Urothelium cell line (cell line): Measurements from ENCODE around the gene DZANK1.
"Not testable (repeated sequence)": the region's sequence is repeated elsewhere in the genome, so short reads cannot be mapped to it uniquely, and the experiment has no call there.

Experiments used
- DNase-seq: peaks from one replicate; pipeline ENCODE4 v3.0.0; 2011; ENCODE audit warnings: low spot score, mixed read lengths
- FAIRE-seq: peaks from 2 replicates; lab custom pipeline; 2011; peaks lifted over from hg19 to GRCh38; lab: Jason Lieb, UNC

DZANK1 gene

DNA sequence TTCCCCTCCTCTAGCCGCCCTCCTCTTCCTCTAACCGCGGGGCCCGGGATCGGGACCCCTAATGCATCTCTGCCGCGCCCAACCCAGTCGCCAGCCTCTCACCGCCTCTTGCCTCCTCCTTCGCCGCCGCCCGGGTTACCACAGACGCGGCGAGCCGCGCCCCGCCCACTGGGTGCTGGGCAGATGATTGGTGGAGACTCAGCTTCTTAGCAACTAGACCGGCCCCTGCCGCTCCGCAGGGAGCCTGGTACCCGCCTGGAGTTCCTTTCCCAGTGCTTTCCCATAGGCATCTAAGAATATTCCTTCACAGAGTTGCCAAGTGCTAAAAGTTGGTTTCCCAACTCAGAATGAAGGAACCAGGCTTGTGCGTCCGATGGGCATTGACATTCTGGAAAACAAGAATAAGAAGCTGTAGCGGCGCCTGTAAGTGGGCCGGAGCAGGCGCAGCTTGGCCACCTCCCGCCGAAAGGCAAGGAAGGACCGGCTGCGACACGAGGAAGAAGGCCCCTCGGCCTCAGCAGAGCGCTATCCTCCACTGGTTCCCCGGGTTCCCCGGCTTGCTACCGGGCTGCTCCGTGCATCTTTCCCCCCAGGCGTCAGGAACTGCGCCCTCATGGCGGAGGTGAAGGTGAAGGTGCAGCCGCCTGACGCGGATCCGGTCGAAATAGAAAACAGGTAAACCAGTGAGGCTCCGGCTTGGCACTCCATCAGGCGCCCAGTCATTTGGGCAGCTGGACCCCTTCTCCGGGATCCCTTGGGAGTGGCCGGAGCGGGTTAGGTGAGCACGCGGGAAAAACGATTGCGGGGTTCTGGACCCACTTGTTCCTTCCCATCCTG, at the start of gene DZANK1, which contains the start of gene POLR3F:
TSS of gene DZANK1 (minus strand) at position 137 of the 837 bp plus-strand sequence. CDS start 1,672 bp downstream, outside the sequence.
TSS of gene POLR3F (plus strand) at position 497 of the 837 bp plus-strand sequence. CDS start at position 614, 117 bp downstream.
- FAIRE-seq (no peak), DNase-seq (peak; percentile 99)

DNA sequence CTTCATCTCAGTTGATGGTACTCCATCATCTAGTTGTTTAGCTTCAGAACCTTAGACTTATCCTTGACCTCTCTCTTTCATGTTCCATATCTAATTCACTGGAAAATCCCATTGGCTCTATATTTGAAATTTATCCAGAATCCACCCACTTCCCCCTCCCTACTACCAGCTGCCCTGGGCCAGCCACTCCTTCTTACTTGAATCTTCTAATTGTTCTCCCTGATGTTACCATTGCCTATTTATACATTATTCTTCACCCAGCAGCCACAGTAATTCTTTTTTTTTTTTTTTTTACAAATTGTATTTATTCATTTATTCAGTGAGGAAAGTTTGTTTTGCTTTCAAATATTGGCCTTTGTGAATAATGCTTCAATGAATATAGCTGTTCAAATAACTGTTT, 49.1 kb upstream of the DZANK1 start:
- no peak for DNase-seq
- FAIRE-seq, result no peak

DNA sequence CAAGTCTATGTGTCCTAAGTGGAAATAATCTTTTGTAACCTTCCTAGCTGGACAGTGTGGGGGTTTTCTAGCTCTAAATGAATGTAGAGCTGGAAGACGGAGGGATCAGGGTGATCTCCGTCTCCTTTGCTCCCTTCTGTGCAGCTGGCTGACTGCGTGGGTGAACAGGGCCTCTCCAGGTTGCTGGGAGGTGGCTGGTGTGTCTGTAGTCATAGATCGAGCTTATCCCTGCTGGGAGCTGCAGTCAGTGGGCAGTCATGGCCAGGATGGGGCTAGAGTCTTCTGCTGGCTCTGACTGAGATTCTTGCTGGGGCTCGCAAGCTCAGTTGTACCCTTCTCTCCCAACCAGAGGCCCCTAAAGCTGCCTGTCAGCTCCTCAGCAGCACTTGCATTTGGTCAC, 47.3 kb upstream of the DZANK1 start:
- DNase-seq (no peak), FAIRE-seq (no peak)

DNA sequence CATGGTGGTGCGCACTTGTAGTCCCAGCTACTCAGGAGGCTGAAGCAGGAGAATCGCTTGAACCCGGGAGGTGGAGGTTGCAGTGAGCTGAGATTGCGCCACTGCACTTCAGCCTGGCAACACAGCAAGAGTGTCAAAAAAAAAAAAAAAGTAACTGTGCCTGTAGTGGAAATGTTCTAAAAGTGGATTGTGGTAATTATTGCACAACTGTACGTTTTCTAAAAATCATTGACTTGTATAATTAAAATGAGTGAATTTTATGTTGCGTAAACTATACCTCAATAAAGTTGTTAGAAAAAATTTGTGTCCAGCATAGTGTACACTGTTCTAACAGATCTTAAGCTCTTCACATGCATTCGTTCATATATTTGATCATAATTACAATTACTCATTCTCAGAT, 46.4 kb upstream of the DZANK1 start:
- no peak for FAIRE-seq
- no peak for DNase-seq

DNA sequence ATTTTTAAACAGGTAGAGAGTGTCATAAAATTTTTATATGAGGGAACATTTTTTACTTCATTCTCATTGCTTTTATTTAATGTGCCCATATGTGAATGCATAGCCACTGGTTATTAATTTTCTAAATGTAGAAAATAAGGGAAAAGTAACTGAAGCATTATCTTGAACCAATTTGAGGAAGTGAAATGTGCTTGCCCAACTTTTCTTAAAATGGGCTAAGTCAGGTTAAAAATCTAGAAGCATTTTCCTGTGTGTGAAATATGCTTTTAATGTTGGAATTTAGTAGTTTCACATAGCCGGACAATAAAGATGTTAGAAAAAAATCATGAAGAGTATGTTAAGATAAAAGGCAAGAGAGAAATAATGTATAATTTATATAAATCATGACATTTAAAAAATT, 44.7 kb upstream of the DZANK1 start:
- FAIRE-seq, result no peak
- DNase-seq, result no peak

DNA sequence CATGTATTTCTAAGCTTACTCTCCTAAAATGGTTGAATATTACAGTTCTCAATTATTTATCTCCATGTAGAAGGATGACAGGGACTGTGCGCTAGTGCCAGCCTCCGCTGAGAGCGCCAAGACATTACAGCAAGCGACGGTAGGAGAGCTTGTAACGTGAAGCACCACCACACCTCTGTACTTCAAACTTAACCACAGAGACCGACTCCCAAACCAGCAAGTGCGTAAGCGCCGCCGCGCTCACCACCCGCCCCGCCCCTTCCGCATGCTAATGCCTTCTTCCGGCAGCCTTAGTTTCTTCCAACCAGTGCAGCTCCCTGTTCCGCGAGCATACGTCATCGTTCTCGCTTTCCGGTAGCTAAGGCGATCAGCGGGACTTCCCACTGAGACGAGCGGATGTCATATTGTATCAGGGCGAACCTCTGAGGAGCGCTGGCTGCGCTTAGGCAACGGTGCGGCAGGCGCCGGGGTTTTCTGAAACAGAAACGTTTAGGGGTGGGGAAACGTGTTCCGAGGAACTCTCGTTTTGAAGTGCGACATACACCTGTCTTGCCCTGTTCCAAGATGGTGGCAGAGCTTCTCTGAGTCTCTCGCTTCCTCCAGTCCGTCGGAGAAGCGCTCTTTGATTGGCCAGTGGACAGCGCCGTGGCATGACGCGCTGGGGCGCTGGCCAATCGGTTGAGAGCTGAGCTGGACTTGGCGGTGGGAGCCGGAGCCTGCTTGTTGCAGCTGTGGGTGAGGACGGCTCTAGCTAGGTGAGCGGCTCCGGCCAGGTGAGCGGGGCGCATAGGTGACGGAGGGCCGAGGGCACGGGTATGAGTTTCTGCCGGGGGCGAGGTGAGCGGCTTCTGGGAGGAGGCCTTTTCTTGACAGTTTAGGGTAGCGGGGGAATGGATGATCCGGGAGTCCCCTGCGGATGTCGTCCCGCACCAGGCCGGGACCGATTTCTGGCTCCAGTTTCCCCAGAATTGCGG, 40.7 kb upstream of the DZANK1 start, which contains the start of gene SEC23B:
TSS of gene SEC23B (plus strand) at position 723 of the 974 bp plus-strand sequence. CDS start 2,896 bp downstream, outside the sequence.
- no peak for FAIRE-seq
- DNase-seq, result peak; percentile 95

DNA sequence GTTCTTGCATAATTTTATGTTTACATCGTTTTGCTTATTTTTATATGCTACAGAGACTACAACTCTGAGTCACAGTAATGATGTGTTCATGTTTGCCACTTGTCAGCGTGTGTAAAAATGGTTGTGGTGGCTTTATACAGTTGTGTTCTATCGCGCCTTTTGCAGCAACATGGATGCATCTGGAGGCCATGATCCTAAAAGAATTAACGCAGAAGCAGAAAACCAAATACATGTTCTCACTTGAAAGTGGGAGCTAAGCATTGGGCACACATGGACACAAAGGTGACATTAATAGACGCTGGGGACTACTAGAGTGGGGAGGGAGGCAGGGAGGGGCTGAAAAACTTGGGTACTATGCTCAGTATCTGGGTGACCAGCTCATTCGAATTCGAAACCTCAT, 39.9 kb upstream of the DZANK1 start:
- DNase-seq (no peak), FAIRE-seq (no peak)

DNA sequence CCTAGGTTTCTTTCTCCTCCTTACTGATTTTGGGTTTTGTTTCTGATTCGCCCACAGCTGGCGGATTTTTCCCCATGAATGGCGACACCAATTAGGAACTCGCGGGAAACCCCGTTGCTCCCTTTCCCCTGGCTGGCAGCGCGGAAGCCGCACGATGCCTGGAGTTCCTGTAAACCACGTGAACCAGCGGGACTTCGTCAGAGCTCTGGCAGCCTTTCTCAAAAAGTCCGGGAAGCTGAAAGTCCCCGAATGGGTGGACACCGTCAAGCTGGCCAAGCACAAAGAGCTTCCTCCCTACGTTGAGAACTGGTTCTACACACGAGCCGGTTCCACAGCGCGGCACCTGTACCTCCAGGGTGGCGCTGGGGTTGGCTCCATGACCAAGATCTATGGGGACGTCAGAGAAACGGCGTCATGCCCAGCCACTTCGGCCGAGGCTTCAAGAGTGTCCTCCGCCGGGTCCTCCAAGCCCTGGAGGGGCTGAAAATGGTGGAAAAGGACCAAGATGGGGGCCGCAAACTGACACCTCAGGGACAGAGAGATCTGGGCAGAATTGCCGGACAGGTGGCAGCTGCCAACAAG, 37.7 kb upstream of the DZANK1 start:
- DNase-seq (no peak), FAIRE-seq (no peak)

DNA sequence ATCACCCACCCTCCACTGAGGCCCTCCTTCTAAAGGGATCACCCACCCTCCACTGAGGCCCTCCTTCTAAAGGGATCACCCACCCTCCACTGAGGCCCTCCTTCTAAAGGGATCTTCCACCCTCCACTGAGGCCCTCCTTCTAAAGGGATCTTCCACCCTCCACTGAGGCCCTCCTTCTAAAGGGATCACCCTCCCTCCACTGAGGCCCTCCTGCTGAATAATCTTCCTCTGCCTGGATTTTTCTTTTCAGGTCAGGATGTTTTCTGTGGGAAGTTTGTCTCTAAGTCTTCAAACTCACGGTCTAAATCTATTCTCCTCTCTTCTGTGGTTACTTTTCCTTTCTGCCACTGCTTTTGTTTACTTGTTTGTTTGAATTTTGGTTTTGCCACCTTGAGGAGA, 34.8 kb upstream of the DZANK1 start:
- not testable (repeated sequence) for FAIRE-seq, DNase-seq

DNA sequence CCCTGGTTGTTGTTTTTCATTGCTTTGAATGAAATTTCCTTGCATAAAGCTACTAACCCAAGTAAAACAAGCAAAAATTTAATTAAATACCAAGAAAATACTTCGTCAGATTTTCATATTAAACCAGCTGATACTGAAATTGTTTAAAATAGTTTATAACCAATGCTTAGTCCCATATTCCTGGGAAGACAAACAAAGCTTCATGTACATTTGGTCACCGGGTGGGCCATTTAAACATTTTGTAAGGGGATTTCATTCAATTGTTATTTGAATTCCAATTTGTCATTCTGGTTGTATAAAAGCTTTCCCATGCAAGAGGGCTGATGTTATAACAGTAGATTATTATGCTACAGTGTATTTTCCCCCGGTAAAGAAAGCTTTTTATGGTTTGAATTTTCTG, 30.8 kb upstream of the DZANK1 start:
- no peak for DNase-seq
- FAIRE-seq, result no peak

DNA sequence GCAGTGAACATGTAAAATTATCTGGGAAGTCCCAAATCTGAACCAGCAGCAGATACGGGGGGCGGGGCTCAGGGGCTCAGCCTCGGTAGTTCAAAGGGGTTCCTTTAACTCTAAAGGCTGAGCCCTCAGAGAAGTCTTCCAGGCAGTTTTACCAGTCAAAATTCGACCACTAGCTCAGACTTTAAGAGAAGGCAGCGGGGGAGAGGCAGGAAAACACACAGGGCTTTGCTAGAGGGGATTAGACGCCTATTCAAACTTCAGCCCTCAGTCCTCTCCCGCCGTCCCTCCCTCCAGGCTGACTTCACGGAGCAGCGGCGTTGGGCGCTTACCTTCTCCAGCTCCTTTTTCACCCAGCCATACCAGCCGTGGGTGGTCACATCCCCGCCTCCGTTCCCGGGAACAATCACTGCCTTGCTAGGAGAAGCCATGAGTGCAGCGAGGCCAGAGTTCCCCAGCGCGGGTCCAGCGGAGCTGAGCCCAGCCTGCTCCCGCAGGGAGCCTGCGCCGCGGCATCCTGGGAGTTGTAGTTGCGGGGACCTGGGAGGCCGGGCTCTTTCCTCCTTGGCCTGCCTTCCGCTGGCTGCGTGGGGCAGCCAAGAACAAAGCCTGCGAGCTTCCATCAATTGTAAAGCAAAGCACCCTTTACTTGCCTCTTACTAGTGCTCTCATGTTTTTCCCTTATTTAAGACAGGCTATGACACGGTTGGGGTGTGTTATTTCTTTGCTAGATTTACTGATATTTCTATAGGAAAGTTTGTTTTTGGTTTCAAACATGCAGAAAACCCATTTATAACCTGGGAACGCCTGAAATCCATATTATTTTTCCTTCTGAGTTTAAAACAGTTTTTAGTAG, 30.1 kb upstream of the DZANK1 start, which contains the start of gene RBBP9:
TSS of gene RBBP9 (minus strand) at position 486 of the 853 bp plus-strand sequence. CDS start at position 428, 58 bp downstream.
- FAIRE-seq, result no peak
- DNase-seq, result peak; percentile 91

DNA sequence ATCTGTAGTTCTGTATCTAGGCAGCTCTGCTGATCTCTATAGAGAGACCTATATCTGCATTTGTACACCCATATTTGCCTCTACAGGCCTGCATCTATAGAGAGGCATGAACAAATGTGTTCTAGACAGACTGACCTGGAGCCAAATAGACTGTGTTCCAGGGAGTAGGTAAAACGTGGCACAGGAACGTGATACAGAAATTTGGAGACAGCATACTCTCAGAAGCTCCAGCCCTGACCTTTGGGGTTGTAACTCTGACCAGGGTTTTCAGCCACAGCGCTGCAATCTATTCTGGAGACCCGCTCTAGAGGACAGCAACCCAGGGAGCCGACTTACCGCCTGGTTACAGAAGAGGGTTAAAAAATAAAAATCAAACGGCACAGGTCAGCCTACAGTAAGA, 29.2 kb upstream of the DZANK1 start:
- no peak for DNase-seq
- no peak for FAIRE-seq

DNA sequence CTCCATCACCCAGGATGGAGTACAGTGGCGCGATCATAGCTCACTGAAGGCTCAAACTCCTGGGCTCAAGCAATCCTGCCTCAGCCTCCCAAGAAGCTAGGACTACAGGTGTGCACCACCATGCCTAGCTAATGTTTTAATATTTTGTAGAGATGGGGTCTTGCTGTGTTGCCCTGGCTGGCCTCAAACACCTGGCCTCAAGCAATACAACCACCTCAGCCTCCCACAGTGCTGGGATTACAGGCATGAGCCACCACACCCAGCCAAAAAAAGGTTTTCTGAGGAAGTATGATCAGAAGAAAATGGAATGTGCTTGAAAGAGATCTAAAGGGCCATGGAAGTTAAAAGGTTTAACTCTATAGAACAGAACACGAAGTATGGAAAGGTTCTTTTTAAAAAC, 21.5 kb upstream of the DZANK1 start:
- no peak for DNase-seq
- no peak for FAIRE-seq

DNA sequence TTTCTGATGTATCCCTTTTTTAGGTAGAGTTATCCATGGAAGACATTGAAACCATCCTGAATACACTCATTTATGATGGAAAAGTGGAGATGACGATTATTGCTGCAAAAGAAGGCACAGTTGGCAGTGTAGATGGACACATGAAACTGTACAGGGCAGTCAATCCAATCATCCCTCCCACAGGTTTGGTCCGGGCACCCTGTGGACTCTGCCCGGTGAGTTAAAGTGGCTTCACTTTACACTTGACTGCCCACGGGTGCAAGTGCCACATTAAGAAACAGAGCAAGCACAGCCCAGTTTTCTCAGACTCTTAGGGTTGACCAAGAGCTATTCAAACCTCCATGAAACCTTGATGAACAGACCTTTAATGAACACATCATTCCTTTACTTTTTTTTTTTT, 14.8 kb upstream of the DZANK1 start:
- DNase-seq (no peak), FAIRE-seq (no peak)

DNA sequence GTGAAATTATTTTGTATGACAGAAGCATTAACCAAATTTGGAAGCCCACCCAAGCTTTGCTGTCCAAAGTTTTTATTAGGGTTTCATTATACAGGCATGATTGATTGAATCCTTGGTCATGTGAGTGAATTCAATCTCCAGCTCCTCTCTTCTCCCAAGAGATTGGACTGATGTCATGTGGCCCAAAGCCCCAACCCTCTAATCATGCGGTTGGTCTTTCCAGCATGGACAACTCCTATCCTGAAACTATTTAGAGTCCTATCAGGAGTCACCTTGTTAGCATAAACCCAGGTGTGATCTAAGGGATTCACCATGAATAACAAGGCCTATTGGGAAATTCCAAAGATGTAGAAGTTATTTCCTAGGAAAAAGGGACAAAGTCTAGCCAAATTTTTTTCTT, 11.0 kb upstream of the DZANK1 start:
- no peak for FAIRE-seq
- no peak for DNase-seq

DNA sequence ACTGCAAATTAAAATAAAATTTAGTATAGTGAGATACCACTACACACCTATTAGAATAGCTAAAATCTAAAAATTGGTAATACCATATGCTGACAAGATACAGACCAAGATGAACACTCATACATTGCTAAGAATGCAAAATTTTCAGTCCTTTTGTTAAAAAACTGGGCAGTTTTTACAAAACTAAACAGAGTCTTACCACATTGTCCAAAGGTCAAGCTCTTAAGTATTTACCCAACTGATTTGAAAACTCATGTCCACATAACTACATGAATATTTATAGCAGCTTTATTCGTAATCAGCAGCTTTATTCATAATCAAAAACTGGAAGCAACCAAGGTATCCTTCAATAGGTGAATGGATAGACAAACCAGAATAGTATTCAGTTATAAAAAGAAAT, 10.4 kb upstream of the DZANK1 start:
- no peak for DNase-seq
- no peak for FAIRE-seq

DNA sequence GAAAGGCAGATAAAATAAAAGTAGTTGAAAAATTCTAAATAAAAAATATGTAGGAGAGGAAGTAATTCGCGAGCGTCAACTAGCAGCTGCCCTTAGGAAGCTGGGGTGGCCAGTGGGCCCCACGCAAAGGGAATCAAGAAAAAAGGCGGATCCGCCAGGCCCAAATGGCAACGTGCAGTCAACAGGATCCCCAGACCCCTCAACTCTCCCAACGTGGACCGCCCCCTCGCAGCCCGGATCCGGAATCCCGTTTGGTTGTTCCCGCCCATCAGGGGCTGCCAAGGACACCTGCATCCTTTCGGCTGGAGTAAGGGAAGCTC, 296 bp downstream of the DZANK1 start:
- DNase-seq (peak; percentile 80), FAIRE-seq (no peak)

DNA sequence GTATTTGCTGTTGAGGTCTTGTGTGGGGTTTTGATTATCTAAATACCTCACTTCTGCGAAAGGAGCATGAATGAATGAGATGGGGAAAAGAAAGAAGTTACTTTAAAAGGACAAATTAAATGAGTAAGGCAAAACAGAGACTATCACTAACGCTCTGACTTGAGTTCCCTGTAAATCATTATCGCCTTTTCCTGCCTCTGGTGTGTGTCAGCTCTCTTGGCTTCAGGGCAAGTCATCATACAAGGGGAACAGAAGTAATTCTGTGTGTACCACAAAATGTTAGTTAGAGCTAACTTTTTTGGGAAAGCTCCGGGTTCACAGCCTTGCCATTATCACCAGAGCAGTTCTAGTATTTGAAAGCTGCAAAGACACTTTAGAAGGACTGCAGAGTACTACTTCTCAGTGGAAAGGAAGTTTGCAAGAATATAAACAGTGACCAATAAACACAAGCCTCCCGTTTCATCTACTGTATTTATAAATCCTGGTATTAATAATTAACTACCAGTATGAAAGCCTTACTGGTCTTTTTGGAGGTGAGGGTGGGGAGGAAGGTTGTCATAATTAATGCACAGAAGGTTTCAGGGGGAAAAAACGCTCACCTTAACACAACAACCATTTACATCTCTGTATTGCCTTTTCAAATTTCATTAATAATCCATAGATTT, 1.2 kb downstream of the DZANK1 start:
- FAIRE-seq (no peak), DNase-seq (no peak)

DNA sequence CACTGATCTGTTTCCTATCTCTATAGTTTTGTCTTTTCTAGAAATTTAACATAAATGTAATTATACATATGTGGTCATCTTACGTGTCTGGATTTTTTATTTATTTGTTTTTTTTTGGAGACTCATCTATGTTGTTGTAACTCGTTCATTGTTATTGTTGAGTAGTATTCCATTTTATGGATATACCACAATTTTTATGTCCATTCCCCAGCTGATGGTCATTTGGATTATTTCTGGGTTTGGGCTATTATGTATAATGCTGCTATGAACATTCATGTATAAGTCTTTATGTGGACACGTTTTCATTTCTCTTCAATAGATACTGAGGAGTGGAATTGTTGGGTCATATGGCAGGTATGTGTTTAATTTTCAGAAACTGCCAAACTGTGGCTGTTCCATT, 10.2 kb downstream of the DZANK1 start:
- FAIRE-seq, result no peak

DNA sequence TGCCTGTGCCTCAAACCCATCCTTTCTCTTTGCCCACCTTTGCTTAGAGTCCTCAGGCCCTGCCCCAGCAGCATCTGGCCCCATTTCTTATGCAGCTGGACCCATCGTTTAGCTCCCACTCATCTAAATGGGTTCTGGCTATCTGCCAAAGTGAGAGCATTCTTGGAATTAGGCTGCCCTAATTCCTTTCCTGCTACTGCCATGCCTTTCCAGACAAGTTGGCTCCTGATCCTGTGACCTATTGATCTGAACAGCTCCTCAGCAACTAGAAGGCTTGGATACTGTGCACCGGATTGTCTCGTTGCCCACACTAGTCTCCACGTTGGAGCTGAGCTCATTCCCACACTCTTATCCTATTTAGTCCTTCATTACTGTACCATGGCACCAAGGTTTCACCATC, 22.9 kb downstream of the DZANK1 start:
- FAIRE-seq (no peak), DNase-seq (no peak)

More for the DNA sequence above, 10.2 kb downstream of the DZANK1 start:
- no peak for DNase-seq
